ENCODE measurements around the gene PCDHB16.
"Not testable (repeated sequence)": the region's sequence is repeated elsewhere in the genome, so short reads cannot be mapped to it uniquely, and the experiment has no call there.

The PCDHB16 gene

GRCh38 chr5:141182248-141182647 lies at the start of gene PCDHB16:
TSS of gene PCDHB16 (plus strand) at chr5:141182387. CDS start at chr5:141182560, 173 bp downstream.
- no peak for DNase-seq

GRCh38 chr5:141135030-141135717 lies 47.0 kb upstream of the PCDHB16 start, which contains the start of gene PCDHB5:
TSS of gene PCDHB5 (plus strand) at chr5:141135206. CDS start at chr5:141135435, 229 bp downstream.
- DNase-seq = no peak

DNA sequence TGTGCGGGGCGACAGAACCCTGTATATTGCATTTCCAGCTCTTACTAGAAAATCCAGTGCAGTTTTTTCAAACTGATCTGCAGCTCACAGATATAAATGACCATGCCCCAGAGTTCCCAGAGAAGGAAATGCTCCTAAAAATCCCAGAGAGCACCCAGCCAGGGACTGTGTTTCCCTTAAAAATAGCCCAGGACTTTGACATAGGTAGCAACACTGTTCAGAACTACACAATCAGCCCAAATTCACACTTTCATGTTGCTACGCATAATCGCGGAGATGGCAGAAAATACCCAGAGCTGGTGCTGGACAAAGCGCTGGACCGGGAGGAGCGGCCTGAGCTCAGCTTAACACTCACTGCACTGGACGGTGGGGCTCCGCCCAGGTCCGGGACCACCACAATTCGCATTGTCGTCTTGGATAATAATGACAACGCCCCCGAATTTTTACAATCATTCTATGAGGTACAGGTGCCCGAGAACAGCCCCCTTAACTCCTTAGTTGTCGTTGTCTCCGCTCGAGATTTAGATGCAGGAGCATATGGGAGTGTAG lies 46.4 kb upstream of the PCDHB16 start:
- DNase-seq = no peak

DNA sequence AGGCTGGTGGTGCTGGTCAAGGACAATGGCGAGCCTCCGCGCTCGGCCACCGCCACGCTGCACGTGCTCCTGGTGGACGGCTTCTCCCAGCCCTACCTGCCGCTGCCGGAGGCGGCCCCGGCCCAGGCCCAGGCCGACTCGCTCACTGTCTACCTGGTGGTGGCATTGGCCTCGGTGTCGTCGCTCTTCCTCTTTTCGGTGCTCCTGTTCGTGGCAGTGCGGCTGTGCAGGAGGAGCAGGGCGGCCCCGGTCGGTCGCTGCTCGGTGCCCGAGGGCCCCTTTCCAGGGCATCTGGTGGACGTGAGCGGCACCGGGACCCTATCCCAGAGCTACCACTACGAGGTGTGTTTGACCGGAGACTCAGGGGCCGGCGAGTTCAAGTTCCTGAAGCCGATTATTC lies 44.8 kb upstream of the PCDHB16 start:
- not testable (repeated sequence) for DNase-seq

GRCh38 chr5:141149812-141150211 lies 32.4 kb upstream of the PCDHB16 start, which contains the start of gene PCDHB6:
TSS of gene PCDHB6 (plus strand) at chr5:141150057. CDS start at chr5:141150258, 201 bp downstream.
- no peak for DNase-seq

DNA sequence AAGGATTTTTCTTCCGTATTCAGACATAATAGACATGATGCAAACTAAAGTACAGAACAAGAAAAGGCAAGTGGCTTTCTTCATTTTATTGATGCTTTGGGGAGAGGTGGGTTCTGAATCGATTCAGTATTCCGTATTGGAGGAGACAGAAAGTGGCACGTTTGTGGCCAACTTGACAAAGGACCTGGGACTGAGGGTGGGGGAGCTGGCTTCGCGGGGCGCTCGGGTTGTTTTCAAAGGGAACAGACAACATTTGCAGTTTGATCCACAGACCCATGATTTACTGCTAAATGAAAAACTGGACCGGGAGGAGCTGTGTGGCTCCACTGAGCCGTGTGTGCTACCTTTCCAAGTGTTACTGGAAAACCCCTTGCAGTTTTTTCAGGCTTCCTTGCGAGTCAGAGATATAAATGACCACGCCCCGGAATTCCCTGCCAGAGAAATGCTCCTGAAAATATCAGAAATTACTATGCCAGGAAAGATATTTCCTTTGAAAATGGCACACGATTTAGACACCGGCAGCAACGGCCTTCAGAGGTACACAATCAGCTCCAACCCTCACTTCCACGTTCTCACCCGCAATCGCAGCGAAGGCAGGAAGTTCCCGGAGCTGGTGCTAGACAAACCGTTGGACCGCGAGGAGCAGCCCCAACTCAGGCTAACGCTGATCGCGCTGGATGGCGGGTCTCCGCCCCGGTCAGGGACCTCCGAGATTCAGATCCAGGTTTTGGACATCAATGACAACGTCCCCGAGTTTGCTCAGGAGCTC lies 31.8 kb upstream of the PCDHB16 start:
- DNase-seq = no peak

GRCh38 chr5:141150993-141151325 lies 31.2 kb upstream of the PCDHB16 start:
- DNase-seq = no peak

DNA sequence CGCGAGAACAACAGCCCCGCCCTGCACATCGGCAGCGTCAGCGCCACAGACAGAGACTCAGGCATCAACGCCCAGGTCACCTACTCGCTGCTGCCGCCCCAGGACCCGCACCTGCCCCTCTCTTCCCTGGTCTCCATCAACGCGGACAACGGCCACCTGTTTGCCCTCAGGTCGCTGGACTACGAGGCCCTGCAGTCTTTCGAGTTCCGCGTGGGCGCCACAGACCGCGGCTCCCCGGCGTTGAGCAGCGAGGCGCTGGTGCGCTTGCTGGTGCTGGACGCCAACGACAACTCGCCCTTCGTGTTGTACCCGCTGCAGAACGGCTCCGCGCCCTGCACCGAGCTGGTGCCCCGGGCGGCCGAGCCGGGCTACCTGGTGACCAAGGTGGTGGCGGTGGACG lies 30.6 kb upstream of the PCDHB16 start:
- not testable (repeated sequence) for DNase-seq

DNA sequence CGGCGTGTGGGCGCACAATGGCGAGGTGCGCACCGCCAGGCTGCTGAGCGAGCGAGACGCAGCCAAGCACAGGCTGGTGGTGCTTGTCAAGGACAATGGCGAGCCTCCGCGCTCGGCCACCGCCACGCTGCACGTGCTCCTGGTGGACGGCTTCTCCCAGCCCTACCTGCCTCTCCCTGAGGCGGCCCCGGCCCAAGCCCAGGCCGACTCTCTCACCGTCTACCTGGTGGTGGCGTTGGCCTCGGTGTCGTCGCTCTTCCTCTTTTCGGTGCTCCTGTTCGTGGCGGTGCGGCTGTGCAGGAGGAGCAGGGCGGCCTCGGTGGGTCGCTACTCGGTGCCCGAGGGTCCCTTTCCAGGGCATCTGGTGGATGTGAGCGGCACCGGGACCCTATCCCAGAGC lies 30.1 kb upstream of the PCDHB16 start:
- not testable (repeated sequence) for DNase-seq

- no peak for DNase-seq
These were observed 26.4 kb upstream of the PCDHB16 start for GRCh38 chr5:141155540-141156374.

GRCh38 chr5:141157356-141157755 lies 24.8 kb upstream of the PCDHB16 start:
- DNase-seq = not testable (repeated sequence)

DNA sequence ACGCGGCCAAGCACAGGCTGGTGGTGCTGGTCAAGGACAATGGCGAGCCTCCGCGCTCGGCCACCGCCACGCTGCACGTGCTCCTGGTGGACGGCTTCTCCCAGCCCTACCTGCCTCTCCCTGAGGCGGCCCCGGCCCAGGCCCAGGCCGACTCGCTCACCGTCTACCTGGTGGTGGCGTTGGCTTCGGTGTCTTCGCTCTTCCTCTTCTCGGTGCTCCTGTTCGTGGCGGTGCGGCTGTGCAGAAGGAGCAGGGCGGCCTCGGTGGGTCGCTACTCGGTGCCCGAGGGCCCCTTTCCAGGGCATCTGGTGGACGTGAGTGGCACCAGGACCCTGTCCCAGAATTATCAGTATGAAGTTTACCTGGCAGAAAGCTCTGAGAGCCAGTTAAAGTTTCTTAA lies 24.3 kb upstream of the PCDHB16 start:
- not testable (repeated sequence) for DNase-seq

GRCh38 chr5:141172381-141173204 lies 9.6 kb upstream of the PCDHB16 start, which contains the start of gene PCDHB7:
TSS of gene PCDHB7 (plus strand) at chr5:141172644. CDS start at chr5:141172836, 192 bp downstream.
- DNase-seq = no peak

GRCh38 chr5:141174291-141175104 lies 7.7 kb upstream of the PCDHB16 start:
- DNase-seq = not testable (repeated sequence)

GRCh38 chr5:141175933-141176332 lies 6.3 kb upstream of the PCDHB16 start:
- DNase-seq = no peak

DNA sequence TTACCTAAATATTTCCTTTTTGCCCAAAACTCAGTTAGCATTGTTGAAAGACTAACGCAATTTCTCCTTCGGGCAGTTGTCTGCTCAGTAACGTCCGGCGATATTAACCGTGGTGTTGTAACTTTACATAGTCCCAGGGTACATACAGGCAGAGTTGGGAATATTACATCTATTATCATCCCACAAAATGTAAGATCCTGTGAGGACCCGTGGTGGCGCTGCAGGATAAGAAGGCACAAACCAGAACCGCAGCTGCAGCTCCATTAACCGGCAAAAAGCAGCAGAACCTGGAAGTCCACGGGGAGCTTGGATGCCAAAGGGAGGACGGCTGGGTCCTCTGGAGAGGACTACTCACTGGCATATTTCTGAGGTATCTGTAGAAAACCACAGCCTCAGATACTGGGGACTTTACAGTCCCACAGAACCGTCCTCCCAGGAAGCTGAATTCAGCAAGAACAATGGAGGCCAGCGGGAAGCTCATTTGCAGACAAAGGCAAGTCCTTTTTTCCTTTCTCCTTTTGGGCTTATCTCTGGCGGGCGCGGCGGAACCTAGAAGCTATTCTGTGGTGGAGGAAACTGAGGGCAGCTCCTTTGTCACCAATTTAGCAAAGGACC lies 4.5 kb upstream of the PCDHB16 start, which contains the start of gene PCDHB8:
PCDHB8 (plus strand) TSS at position 214 of the 615 bp plus-strand sequence; CDS start at position 459, 245 bp downstream.
- DNase-seq = not testable (repeated sequence)

DNA sequence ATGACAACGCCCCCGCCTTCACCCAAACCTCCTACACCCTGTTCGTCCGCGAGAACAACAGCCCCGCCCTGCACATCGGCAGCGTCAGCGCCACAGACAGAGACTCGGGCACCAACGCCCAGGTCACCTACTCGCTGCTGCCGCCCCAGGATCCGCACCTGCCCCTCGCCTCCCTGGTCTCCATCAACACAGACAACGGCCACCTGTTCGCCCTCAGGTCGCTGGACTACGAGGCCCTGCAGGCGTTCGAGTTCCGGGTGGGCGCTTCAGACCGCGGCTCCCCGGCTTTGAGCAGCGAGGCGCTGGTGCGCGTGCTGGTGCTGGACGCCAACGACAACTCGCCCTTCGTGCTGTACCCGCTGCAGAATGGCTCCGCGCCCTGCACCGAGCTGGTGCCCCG lies 2.8 kb upstream of the PCDHB16 start:
- DNase-seq = not testable (repeated sequence)

GRCh38 chr5:141179876-141180275 lies 2.3 kb upstream of the PCDHB16 start:
- DNase-seq = not testable (repeated sequence)

DNA sequence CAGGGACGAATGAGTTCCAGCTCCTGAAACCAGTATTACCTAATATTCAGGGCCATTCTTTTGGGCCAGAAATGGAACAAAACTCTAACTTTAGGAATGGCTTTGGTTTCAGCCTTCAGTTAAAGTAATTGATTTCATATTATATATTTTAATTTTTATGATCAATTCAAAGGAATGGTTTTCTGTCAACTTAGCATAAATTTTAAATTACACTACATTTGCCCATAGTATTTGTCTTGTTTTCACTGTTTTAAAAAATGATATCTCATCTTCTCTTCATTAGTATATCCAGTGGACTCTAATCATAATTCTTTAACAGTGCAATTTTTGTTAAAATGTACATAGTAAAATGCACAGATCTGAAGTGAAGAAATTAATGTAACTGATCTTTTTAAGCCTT lies 1.9 kb upstream of the PCDHB16 start:
- DNase-seq = no peak

All from CD4-positive, alpha-beta T cell treated with Interleukin-15 for 1 hour (primary cell).